GM18505 (cell line): ENCODE results near the gene ARL16.

ENCODE experiments used
- ATAC-seq: cut with Tn5 transposase; IDR thresholded peaks from one replicate; pipeline ENCODE4 v1.9.1; 2021; ENCODE audit not compliant: unreplicated experiment
- POLR2A ChIP-seq: IDR thresholded peaks from 4 replicates; pipeline ENCODE4 v1.6.1; 2011; ENCODE audit warnings: borderline replicate concordance; ENCODE audit not compliant: insufficient read depth, insufficient read length; ENCODE audit errors: extremely low read depth

ARL16 gene

DNA sequence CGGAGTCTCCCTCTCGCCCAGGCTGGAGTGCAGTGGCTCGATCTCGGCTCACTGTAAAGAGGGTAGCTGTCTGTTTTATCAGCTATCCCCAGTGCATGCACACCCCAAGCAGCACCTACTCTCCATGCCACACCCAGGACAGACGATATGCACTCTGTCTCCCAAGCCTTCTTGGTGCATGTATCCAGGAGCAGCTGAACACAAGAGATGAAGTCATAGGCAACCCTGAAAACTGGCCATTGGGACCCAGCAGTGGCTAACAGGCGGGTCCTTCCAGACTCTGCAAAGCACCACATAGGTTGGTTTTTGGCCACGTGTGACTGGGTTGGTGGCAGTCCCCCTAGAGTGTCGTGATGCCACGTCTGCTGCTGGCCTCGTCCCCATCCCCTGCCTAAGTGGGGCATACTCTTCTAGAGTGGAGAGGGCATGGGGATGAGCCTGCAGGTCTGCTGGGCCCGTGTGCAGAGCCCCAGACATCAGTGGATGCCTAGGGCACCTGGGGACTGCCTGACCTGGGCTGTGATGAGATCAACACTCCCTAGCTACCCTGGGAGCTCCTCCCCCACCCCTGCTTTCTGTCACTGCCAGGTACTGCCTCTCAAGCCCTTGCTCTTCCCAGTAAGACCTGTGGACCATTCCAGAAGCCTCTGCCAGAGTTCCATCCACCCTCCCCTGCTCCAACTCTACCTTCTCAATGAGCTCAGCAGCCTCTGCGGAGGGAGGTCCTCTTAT is 36.6 kb downstream of the ARL16 start:
- no peak for ATAC-seq
- TF ChIP-seq POLR2A: no peak

DNA sequence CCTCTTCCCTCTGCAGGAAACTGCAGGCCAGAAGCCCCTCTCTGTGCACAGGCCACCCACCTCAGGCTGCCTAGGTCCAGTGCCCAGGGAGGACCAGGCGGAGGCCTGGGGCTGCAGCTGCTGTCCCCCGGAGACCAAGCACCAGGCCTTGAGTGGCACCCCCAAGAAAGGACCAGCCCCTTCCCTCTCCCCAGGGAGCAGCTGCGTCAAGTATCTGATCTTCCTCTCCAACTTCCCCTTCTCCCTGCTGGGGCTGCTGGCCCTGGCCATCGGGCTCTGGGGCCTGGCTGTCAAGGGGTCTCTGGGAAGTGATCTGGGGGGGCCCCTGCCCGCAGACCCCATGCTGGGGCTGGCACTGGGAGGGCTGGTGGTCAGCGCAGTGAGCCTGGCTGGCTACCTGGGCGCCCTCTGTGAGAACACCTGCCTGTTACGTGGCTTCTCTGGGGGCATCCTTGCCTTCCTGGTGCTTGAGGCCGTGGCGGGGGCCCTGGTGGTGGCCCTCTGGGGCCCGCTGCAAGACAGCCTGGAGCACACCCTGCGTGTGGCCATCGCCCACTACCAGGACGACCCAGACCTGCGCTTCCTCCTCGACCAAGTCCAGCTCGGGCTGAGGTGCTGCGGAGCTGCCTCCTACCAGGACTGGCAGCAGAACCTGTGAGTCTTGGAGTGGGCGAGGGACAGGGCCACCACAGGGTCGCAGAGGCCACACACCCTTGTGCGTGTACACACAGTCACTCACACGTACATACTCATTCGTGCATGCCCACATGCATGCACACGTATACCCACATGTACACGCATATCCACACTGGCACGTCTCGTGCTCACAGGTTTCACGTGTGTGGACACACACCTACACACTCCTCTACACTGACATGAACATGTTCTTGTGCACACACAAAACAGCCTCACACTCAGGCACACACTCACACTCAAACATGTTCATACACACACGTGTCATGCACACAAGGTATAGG is 38.3 kb downstream of the ARL16 start:
- TF ChIP-seq POLR2A: no peak
- ATAC-seq: no peak

DNA sequence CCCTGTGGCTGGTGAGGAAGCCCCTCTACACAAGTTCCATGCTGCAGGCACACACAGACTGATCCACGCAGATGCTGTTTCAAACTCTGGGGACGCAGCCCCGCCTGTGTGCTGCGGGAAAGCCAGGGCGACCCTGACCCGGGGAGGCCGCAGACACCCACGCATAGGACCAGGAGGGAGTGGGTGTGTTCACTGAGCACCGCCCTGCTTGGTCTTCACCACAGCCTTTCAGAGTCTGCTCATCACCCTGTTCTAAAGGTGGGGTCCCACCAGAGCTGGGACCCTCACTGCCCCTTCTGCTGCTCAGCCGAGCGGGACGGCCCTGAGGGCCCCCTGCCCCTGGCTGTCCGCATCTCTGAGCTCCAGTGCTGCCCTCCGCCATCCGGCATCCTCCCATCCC is 39.1 kb downstream of the ARL16 start:
- ATAC-seq: no peak

DNA sequence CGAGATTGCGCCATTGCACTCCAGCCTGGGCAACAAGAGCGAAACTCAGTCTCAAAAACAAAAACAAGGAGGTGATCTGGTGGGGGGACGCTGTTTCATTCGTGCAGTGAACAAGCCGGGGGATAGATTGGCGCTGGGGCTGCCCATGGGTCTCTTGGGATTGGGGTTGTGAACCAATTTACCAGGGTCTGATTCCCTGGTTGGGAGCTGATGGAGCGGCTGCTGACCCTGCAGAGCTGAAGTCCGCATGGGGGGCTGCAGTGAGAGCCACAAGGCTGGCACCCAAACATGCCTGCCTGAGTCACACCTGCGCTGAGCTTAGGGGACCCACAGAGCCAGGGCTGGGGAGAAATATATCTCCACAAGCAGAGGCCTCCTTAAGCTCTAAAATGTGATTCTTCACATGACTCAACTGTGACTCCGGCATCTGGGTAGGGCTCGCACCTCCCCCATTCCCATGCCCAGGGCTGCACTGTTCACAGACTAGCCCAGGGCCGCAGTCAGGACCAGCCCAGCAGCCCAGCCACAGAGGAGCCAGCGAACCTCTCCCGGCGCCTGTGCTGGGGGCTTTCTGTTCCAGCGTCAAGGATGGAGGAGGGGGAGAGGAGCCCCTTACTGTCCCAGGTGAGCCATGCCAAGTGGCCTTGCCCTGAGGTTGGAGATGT is 41.6 kb downstream of the ARL16 start:
- no peak for ATAC-seq
- TF ChIP-seq POLR2A: no peak

More for the DNA sequence above, 39.1 kb downstream of the ARL16 start:
- TF ChIP-seq POLR2A: no peak

DNA sequence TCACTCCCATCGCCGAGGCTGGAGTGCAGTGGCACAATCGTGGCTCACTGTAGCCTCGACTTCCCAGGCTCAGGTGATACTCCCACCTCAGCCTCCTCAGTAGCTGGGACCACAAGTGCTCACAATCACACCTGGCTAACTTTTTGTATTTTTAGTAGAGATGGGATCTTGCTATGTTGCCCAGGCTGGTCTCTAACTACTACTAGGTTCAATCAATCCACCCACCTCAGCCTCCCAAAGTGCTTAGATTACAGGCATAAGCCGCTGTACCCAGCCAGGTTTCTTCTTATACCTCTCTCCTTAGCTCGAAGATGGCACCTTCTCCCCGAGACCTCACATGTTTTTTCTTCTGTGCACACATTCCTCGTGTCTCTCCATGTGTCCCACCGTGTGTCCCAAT is 43.6 kb downstream of the ARL16 start:
- no peak for ATAC-seq
- TF ChIP-seq POLR2A: no peak

DNA sequence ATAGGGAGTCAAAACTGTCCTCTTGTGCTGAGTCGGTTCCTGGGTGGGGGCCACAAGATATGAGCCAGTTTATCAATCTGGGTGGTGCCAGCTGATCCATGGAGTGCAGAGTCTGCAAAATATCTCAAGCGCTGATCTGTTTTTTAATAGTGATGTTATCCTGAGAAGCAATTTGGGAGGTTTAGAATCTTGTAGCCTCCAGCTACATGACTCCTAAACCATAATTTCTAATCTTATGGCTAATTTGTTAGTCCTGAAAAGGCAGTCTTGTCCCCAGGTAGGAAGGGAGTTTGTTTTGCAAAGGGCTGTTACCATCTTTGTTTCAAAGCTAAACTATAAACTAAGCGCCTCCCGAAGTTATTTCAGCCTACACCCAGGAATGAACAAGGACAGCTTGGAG is 44.9 kb downstream of the ARL16 start:
- no peak for ATAC-seq
- TF ChIP-seq POLR2A: no peak

DNA sequence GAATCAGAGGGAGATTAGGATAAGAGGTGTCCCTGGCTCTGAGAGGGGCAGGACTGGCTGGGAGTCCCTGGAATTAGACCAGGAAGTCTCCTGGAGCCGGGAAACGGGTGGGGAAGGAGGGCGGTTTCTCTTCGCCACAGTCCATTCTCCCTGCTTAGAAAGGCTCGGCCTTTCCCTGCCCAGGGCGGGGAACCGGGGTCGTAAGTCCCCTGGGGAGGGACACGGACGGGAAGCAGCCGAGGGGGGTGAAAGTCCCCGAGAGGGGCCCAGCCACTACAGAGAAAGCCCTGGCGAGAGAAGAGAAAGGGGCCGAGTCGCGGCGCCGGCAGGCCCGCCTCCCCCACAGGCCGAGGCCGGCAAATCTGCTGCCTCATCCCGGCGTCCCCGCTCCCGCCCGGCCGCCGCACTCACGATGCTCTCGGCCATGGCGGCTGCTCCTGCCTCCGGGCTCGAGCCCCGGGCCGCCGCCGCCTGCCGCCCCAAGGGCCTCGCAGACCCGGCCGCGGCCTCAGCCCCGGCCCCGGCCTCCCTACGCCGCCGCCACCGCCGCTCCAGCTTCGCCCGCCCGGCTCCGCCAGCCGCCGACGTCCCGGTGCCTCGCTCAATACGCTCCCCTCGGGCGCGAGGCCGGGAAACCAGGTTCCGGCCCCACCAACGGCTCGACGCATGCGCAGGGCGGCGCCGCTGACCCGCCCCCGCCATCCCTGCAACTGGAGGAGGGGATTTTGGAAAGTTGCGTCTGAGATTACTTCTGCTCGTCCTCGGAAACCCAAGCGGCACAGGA is 46.9 kb downstream of the ARL16 start, which contains the start of the genes NPLOC4 and TSPAN10:
Gene NPLOC4, minus strand, starts transcription at position 608 of the 784 bp plus-strand sequence. Its CDS starts 182 bp downstream, at position 426.
Gene TSPAN10, plus strand, starts transcription at position 692 of the 784 bp plus-strand sequence. CDS start 5,217 bp downstream, outside the sequence.
- TF ChIP-seq POLR2A: peak; percentile 86
- ATAC-seq: peak; percentile 79

DNA sequence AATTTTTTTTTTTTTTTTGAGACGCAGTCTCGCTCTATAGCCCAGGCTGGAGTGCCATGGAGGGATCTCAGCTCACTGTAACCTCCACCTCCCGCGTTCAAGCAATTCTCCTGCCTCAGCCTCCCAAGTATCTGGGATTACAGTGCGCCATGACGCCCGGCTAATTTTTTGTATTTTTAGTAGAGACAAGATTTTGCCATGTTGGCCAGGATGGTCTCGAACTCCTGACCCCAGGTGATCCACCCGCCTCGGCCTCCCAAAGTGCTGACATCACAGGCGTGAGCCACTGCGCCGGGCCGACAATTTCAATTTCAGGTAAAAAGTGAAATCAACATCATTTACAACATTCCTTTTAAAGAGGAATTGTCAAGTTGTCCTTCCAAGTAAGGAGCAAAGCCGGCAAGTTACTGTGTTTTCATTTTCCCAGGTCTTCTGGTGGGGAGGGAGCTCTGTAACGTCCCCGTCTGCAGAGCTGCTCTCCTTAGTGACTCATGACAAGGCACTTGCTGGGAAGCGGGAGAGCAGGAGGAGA is 47.6 kb downstream of the ARL16 start:
- TF ChIP-seq POLR2A: no peak

DNA sequence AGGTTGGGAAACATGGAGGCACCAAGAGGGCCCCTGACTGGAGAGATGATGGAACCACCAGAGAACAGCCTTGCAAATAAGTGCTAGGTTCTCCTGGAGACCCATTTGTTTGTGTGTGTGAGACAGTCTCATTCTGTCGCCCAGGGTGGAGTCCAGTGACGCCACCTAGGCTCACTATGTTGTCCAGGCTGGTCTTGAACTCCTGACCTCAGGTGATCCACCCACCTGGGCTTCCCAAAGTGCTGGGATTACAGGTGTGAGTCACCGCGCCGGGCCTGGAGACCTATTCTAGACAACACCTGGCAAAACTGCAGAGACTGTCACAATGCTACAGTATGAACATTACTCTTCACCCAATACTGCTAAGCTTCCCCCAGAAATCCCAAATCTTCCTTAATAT is 48.2 kb downstream of the ARL16 start:
- TF ChIP-seq POLR2A: no peak
- no peak for ATAC-seq

More for the DNA sequence above, 47.6 kb downstream of the ARL16 start:
- ATAC-seq: no peak

DNA sequence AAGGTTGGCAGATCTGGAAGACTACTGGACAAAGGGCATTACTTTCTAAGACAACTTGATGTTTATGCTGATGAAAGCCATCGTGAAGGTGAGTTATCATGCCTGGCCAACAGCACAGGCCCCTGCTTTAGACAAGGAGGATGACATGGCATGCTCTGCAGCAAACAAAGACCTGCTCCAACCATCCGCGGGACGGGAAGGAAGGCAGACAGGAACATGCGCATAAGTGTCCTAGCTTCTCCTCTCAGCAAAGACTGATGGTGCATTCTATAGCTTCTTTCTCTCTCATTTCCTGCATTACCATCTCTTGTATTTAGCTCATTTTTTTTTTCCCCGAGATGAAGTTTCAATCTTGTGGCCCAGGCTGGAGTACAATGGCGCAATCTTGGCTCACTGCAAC is 52.1 kb downstream of the ARL16 start:
- no peak for TF ChIP-seq POLR2A
- no peak for ATAC-seq
